ENCODE results near the gene VEZF1. TPM values are rescaled to one million over a fixed set of nuclear protein-coding genes. Genes with fewer than 3 reads are reported as not detected.

Gene VEZF1
- total and polyA plus RNA-seq, 2 of the 4 experiments (the other 2 are of a cell fraction), result 21.1 to 42.1 TPM

DNA sequence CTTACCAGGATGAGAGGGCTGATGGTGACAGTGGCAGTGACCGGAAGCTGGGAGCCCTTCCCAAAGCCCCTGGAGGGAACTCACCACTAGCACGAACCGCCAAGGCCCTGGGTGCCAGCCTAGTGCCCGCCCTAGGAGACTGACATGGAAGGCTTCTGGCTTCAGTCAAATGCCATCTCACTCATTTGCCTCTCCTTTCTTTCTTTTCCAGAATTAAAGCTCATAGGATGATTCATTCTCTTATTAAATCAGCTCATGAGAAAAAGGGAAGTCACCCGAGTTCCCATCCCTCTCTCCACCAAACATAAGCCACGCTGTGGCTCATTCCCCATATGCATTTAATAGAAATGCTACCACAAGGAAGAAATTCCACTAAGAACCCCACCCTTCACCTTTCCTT, 44.9 kb downstream of the VEZF1 start:
- Histone ChIP-seq H4K5ac (ENCODE audit: low read depth, low read length) (no peak overlapping the region), H2BK15ac (ENCODE audit: low read depth, low read length) (no peak overlapping the region), H3K27me3 (ENCODE audit: control insufficient read depth, insufficient read depth, low read length) (no peaks in the 10 kb centered on the region), H3K18ac (ENCODE audit: low read depth, low read length) (no peak overlapping the region), H2AFZ (replicated peaks; ENCODE audit: low read length, poor library complexity) (no peak overlapping the region), H2BK120ac (ENCODE audit: low read depth, low read length) (no peak overlapping the region), H3K36me3 (ENCODE audit: control insufficient read depth, insufficient read depth, low read length) (no peaks in the 10 kb centered on the region), H4K8ac (ENCODE audit: low read depth in 2 of 2, low read length in 2 of 2) (no peak overlapping the region), H3K4me3 (ENCODE audit: insufficient read depth, low read depth, low read length) (no peak overlapping the region), H2BK5ac (ENCODE audit: low read depth, low read length, poor library complexity, severe bottlenecking) (no peak overlapping the region), H4K20me1 (ENCODE audit: insufficient read depth, low read length) (peaks cover 25% of the 10 kb centered on the region), H3K27ac (ENCODE audit: insufficient read depth, low read length) (no peak overlapping the region), H2AK9ac (replicated peaks; ENCODE audit: low read depth, low read length, poor library complexity) (no peak overlapping the region), H3K4ac (ENCODE audit: low read depth, low read length) (no peak overlapping the region; the same call in 1 of the 2 replicates), H3K9me3 (ENCODE audit: control insufficient read depth, insufficient read depth, low read length) (no peaks in the 10 kb centered on the region), H3K4me1 (ENCODE audit: control insufficient read depth, insufficient read depth, low read length) (peaks cover 21% of the 10 kb centered on the region), H3K9me1 (ENCODE audit: insufficient read depth, low read length) (peaks cover 30% of the 10 kb centered on the region), H2AK5ac (ENCODE audit: low read depth, low read length) (no peak overlapping the region), H3K14ac (replicated peaks; ENCODE audit: low read depth, low read length) (peak overlapping the region; percentile 37; the same call in 1 of the 2 replicates), H4K91ac (ENCODE audit: insufficient read depth, low read depth, low read length) (no peak overlapping the region), H3K9ac (ENCODE audit: low read depth, low read length) (no peak overlapping the region), H2BK20ac (ENCODE audit: low read depth, low read length) (no peak overlapping the region), H3K4me2 (ENCODE audit: low read depth, low read length) (no peak overlapping the region), H3K79me1 (ENCODE audit: low read depth in 1 of 2, low read length in 2 of 2) (peaks cover 47 to 82% of the 10 kb centered on the region in 2 experiments), H3K23ac (ENCODE audit: low read depth, low read length) (no peak overlapping the region), H3K56ac (ENCODE audit: extremely low read depth, insufficient read depth, low read length) (no peak overlapping the region)
- DNase-seq, result peak; percentile 51
- CTCF ChIA-PET, result interaction anchor here (1.2 kb wide), 1 partner anchor 52 kb away, joined by 3 read pairs; no protein-coding TSS in a partner anchor
- no peak for ATAC-seq (ENCODE audit: low read depth)
- in situ Hi-C loops (cut with MboI; ENCODE audit: low sequenced_read_pairs), result no loop called here
- WGBS, 2 experiments (ENCODE audit: extremely low coverage in 2 of 2, insufficient read length in 1 of 2), result 100% methylated on average over 1 of the region's 6 CpGs; no CpG with 5 or more reads in 1 of the 2 experiments
- dilution Hi-C loops (cut with HindIII; ENCODE audit: low sequenced_read_pairs, unreplicated experiment), result no loop called here
- intact Hi-C loops (cut with micrococcal nuclease), result no loop called here
- POLR2A ChIA-PET (ENCODE audit: unreplicated experiment), result no interaction called here
- no TSS peak for BruUV-seq (replicated peaks)
- no peak for TF ChIP-seq MXI1 (IDR thresholded peaks at IDR 0.05; ENCODE audit: borderline replicate concordance, low read depth, low read length)
- TF ChIP-seq, protein P1, sequence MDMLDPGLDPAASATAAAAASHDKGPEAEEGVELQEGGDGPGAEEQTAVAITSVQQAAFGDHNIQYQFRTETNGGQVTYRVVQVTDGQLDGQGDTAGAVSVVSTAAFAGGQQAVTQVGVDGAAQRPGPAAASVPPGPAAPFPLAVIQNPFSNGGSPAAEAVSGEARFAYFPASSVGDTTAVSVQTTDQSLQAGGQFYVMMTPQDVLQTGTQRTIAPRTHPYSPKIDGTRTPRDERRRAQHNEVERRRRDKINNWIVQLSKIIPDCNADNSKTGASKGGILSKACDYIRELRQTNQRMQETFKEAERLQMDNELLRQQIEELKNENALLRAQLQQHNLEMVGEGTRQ (IDR thresholded peaks at IDR 0.05; ENCODE audit: low read depth, low read length), result no peak
- no peak for TF ChIP-seq RAD21 (IDR thresholded peaks at IDR 0.05; ENCODE audit: low read length)
- TF ChIP-seq CHD1 (IDR thresholded peaks at IDR 0.05; ENCODE audit: low read depth, low read length), result no peak
- TF ChIP-seq CEBPB (IDR thresholded peaks at IDR 0.05; ENCODE audit: low read depth, low read length), result no peak
- no peak for TF ChIP-seq MAZ (IDR thresholded peaks at IDR 0.05; ENCODE audit: borderline replicate concordance, low read depth, low read length)
- no peak for TF ChIP-seq FOS (IDR thresholded peaks at IDR 0.05; ENCODE audit: low read depth, low read length)
- TF ChIP-seq ELK1 (IDR thresholded peaks at IDR 0.05; ENCODE audit: borderline replicate concordance, low read depth, low read length), result no peak
- no peak for TF ChIP-seq SMC3 (IDR thresholded peaks at IDR 0.05; ENCODE audit: low read depth, low read length)
- no peak for TF ChIP-seq BHLHE40 (IDR thresholded peaks at IDR 0.05; ENCODE audit: low read depth, low read length)
